GM23338 (cell line): Measurements from ENCODE around the gene NCOA4.
"Not testable (repeated sequence)": the region's sequence is repeated elsewhere in the genome, so short reads cannot be mapped to it uniquely, and the experiment has no call there.

Experiments
- CREB1 ChIP-seq: fragments of 250-450 bp; sonication (Bioruptor Pico); IDR thresholded peaks from 2 replicates; pipeline ENCODE4 v1.5.0; 2020; ENCODE audit warnings: low read depth, mild to moderate bottlenecking, moderate library complexity
- CTCF ChIP-seq, 2 experiments: fragments of 200-600 bp in 1 of 2; sonication (generic) in 1 of 2; conservative IDR thresholded peaks; 2 replicates each; pipeline versions ENCODE4 v1.5.1 to v1.6.1; 2016 to 2017; ENCODE audit warnings: antibody characterized with exemption in 2 of 2, low read depth in 2 of 2, mild to moderate bottlenecking in 2 of 2, moderate library complexity in 1 of 2
- EZH2 ChIP-seq: fragments of 200-600 bp; sonication (generic); IDR thresholded peaks from one replicate; pipeline ENCODE4 v1.8.0; 2017; ENCODE audit warnings: antibody characterized with exemption, mild to moderate bottlenecking, low read depth; ENCODE audit not compliant: unreplicated experiment
- EZH2phosphoT487 ChIP-seq: fragments of 200-600 bp; sonication (generic); IDR thresholded peaks from one replicate; pipeline ENCODE4 v1.8.1; 2018; ENCODE audit warnings: antibody characterized with exemption; ENCODE audit not compliant: unreplicated experiment
- JUNB ChIP-seq: IDR thresholded peaks from one replicate; pipeline ENCODE4 v1.6.1; 2016; ENCODE audit warnings: antibody characterized with exemption; ENCODE audit not compliant: unreplicated experiment
- POLR2AphosphoS5 ChIP-seq: IDR thresholded peaks from 2 replicates; pipeline ENCODE4 v1.6.1; 2016; ENCODE audit warnings: antibody characterized with exemption, low read depth
- REST ChIP-seq: IDR thresholded peaks from one replicate; pipeline ENCODE4 v1.6.1; 2018; ENCODE audit warnings: antibody characterized with exemption; ENCODE audit not compliant: unreplicated experiment

GRCh38 chr10:45985590-45985989 lies 44.8 kb downstream of the NCOA4 start:
- TF ChIP-seq CTCF (conservative IDR thresholded peaks at IDR 0.05; ENCODE audit: low read depth in 2 of 2); POLR2AphosphoS5; CREB1 (CRISPR knock-in tag); EZH2; EZH2phosphoT487; JUNB; REST: not testable (repeated sequence)
